DMS 273 (cell line): ENCODE data around the gene MMD.
"Not testable (repeated sequence)": the region's sequence is repeated elsewhere in the genome, so short reads cannot be mapped to it uniquely, and the experiment has no call there.

ENCODE experiments used
- DNase-seq: peaks from one replicate; lab custom pipeline; 2025; ENCODE audit not compliant: unreplicated experiment; lab: John Stamatoyannopoulos, UW

MMD gene

GRCh38 chr17:55444471-55445441, 23.1 kb upstream of the MMD start:
- no peak for DNase-seq

GRCh38 chr17:55443904-55444303, 22.3 kb upstream of the MMD start:
- no peak for DNase-seq

- DNase-seq, result no peak
Observed at GRCh38 chr17:55442953-55443683, 21.5 kb upstream of the MMD start.

- DNase-seq, result no peak
Observed at GRCh38 chr17:55442462-55442861, 20.8 kb upstream of the MMD start.

GRCh38 chr17:55441544-55441943, 19.9 kb upstream of the MMD start:
- DNase-seq, result peak; percentile 64

- peak; percentile 95 for DNase-seq
Observed at GRCh38 chr17:55440391-55440790, 18.8 kb upstream of the MMD start.

GRCh38 chr17:55437159-55437605, 15.5 kb upstream of the MMD start:
- DNase-seq, result peak; percentile 49

- DNase-seq, result no peak
Observed at GRCh38 chr17:55436224-55437158, 14.9 kb upstream of the MMD start.

GRCh38 chr17:55435408-55435807, 13.8 kb upstream of the MMD start:
- DNase-seq, result peak; percentile 62

GRCh38 chr17:55434721-55435120, 13.1 kb upstream of the MMD start:
- DNase-seq, result no peak

GRCh38 chr17:55433629-55434422, 12.2 kb upstream of the MMD start:
- peak; percentile 38 for DNase-seq

GRCh38 chr17:55433029-55433628, 11.5 kb upstream of the MMD start:
- no peak for DNase-seq

- no peak for DNase-seq
Observed at GRCh38 chr17:55432358-55433028, 10.9 kb upstream of the MMD start.

GRCh38 chr17:55431914-55432313, 10.3 kb upstream of the MMD start:
- DNase-seq, result not testable (repeated sequence)

- peak; percentile 59 for DNase-seq
Observed at GRCh38 chr17:55430541-55431288, 9.1 kb upstream of the MMD start.

- no peak for DNase-seq
Observed at GRCh38 chr17:55427587-55427882, 5.9 kb upstream of the MMD start.

- no peak for DNase-seq
Observed at GRCh38 chr17:55426851-55427586, 5.4 kb upstream of the MMD start.
